IMR-90 (cell line): ENCODE data around the gene RRAGD. TPM values are rescaled to one million over a fixed set of nuclear protein-coding genes. Genes with fewer than 3 reads are reported as not detected.

Source experiments
- ATAC-seq: fragments of 200-7000 bp; cut with Tn5 transposase; 2 replicates; pipeline ENCODE4 v1.9.1; 2020; ENCODE audit warnings: low read depth, mild to moderate bottlenecking, moderate library complexity
- BruUV-seq: library from RNA; stranded (reverse); fragments of 400-500 nt; replicated peaks from 2 replicates; lab custom pipeline; 2021; lab: Mats Ljungman, UMichigan
- CTCF ChIA-PET: fragments of 300-600 bp; formaldehyde crosslinking; extraction: SDS; loops from one replicate; lab custom pipeline; 2021; ENCODE audit warnings: antibody characterized with exemption; lab: Yijun Ruan, JAX
- POLR2A ChIA-PET: fragments of 300-600 bp; sonication (Branson Sonifier 250); formaldehyde crosslinking; loops from one replicate; lab custom pipeline; 2022; ENCODE audit warnings: antibody characterized with exemption; ENCODE audit not compliant: unreplicated experiment; lab: Charles Lee
- DNase-seq: peaks from one replicate; pipeline ENCODE4 v3.0.0; 2013
- H2AFZ ChIP-seq: replicated peaks from 2 replicates; pipeline ENCODE3; 2013; ENCODE audit warnings: low read length, mild to moderate bottlenecking; ENCODE audit not compliant: poor library complexity
- H2AK5ac ChIP-seq: 2 replicates; pipeline ENCODE4 v1.6.1; 2013; ENCODE audit warnings: low read depth, low read length, inconsistent platforms
- H2AK9ac ChIP-seq: replicated peaks from 2 replicates; pipeline ENCODE3; 2013; ENCODE audit warnings: mild to moderate bottlenecking, low read depth, low read length, moderate library complexity; ENCODE audit not compliant: poor library complexity
- H2BK120ac ChIP-seq: 2 replicates; pipeline ENCODE4 v1.6.1; 2013; ENCODE audit warnings: low read depth, low read length, inconsistent platforms
- H2BK15ac ChIP-seq: 3 replicates; pipeline ENCODE4 v1.6.1; 2013; ENCODE audit warnings: low read depth, low read length, inconsistent platforms
- H2BK20ac ChIP-seq: 2 replicates; pipeline ENCODE4 v1.6.1; 2013; ENCODE audit warnings: low read depth, mild to moderate bottlenecking, inconsistent platforms, low read length, moderate library complexity
- H2BK5ac ChIP-seq: 2 replicates; pipeline ENCODE4 v1.6.1; 2013; ENCODE audit warnings: mild to moderate bottlenecking, low read depth, low read length, inconsistent platforms; ENCODE audit not compliant: poor library complexity, severe bottlenecking
- H3K14ac ChIP-seq: replicated peaks from 2 replicates; pipeline ENCODE4 v1.6.1; 2013; ENCODE audit warnings: low read depth, low read length, inconsistent platforms
- H3K18ac ChIP-seq: 2 replicates; pipeline ENCODE4 v1.6.1; 2013; ENCODE audit warnings: low read depth, low read length, control low read depth
- H3K23ac ChIP-seq: 2 replicates; pipeline ENCODE4 v1.6.1; 2013; ENCODE audit warnings: low read depth, low read length, inconsistent platforms
- H3K27ac ChIP-seq: 2 replicates; pipeline ENCODE4 v1.5.1; 2013; ENCODE audit warnings: mild to moderate bottlenecking, control low read depth, low read length; ENCODE audit not compliant: insufficient read depth
- H3K27me3 ChIP-seq: 2 replicates; pipeline ENCODE4 v1.6.1; 2013; ENCODE audit warnings: low read length; ENCODE audit not compliant: control insufficient read depth, insufficient read depth
- H3K36me3 ChIP-seq: 2 replicates; pipeline ENCODE4 v1.6.1; 2013; ENCODE audit warnings: low read length, mixed read lengths; ENCODE audit not compliant: control insufficient read depth, insufficient read depth
- H3K4ac ChIP-seq: 2 replicates; pipeline ENCODE4 v1.6.1; 2013; ENCODE audit warnings: low read depth, low read length, inconsistent platforms
- H3K4me1 ChIP-seq: 2 replicates; pipeline ENCODE4 v1.6.1; 2013; ENCODE audit warnings: low read length, mixed read lengths; ENCODE audit not compliant: control insufficient read depth, insufficient read depth
- H3K4me2 ChIP-seq: 2 replicates; pipeline ENCODE4 v1.6.1; 2013; ENCODE audit warnings: low read depth, mild to moderate bottlenecking, control low read depth, low read length, moderate library complexity
- H3K4me3 ChIP-seq: 2 replicates; pipeline ENCODE4 v1.5.1; 2013; ENCODE audit warnings: low read depth, mild to moderate bottlenecking, control low read depth, low read length, moderate library complexity; ENCODE audit not compliant: insufficient read depth
- H3K56ac ChIP-seq: 2 replicates; pipeline ENCODE4 v1.6.1; 2013; ENCODE audit warnings: low read length, inconsistent platforms; ENCODE audit not compliant: insufficient read depth; ENCODE audit errors: extremely low read depth
- H3K79me1 ChIP-seq, 2 experiments: 2 replicates each; pipeline ENCODE4 v1.6.1; 2013; ENCODE audit warnings: low read length in 2 of 2, inconsistent platforms in 1 of 2, low read depth in 1 of 2
- H3K9ac ChIP-seq: 2 replicates; pipeline ENCODE4 v1.6.1; 2013; ENCODE audit warnings: low read depth, low read length, control low read depth
- H3K9me1 ChIP-seq: 2 replicates; pipeline ENCODE4 v1.6.1; 2013; ENCODE audit warnings: low read length, inconsistent platforms; ENCODE audit not compliant: insufficient read depth
- H3K9me3 ChIP-seq: 2 replicates; pipeline ENCODE4 v1.6.1; 2013; ENCODE audit warnings: low read length; ENCODE audit not compliant: control insufficient read depth, insufficient read depth
- H4K20me1 ChIP-seq: 2 replicates; pipeline ENCODE4 v1.6.1; 2013; ENCODE audit warnings: low read length, inconsistent platforms; ENCODE audit not compliant: insufficient read depth
- H4K5ac ChIP-seq: 2 replicates; pipeline ENCODE4 v1.6.1; 2013; ENCODE audit warnings: mild to moderate bottlenecking, low read depth, low read length, control low read depth
- H4K8ac ChIP-seq, 2 experiments: 2 replicates each; pipeline ENCODE4 v1.6.1; 2013; ENCODE audit warnings: low read depth in 2 of 2, low read length in 2 of 2, control low read depth in 1 of 2, inconsistent platforms in 1 of 2
- H4K91ac ChIP-seq: 2 replicates; pipeline ENCODE4 v1.6.1; 2013; ENCODE audit warnings: low read depth, low read length, inconsistent platforms; ENCODE audit not compliant: insufficient read depth
- CEBPB ChIP-seq: IDR thresholded peaks from 2 replicates; pipeline ENCODE4 v1.6.1; 2012; ENCODE audit warnings: low read depth, low read length, improper control_type of control experiment
- CHD1 ChIP-seq: IDR thresholded peaks from 2 replicates; pipeline ENCODE4 v1.6.1; 2012; ENCODE audit warnings: low read depth, low read length, improper control_type of control experiment
- CTCF ChIP-seq: conservative IDR thresholded peaks from 2 replicates; pipeline ENCODE4 v1.5.1; 2012; ENCODE audit warnings: mild to moderate bottlenecking, low read depth, low read length, improper control_type of control experiment
- FOS ChIP-seq: fragments of 150-350 bp; IDR thresholded peaks from 2 replicates; pipeline ENCODE4 v1.6.1; 2016; ENCODE audit warnings: low read depth, low read length
- MAFK ChIP-seq: IDR thresholded peaks from 2 replicates; pipeline ENCODE4 v1.6.1; 2012; ENCODE audit warnings: low read depth, low read length, improper control_type of control experiment
- MAZ ChIP-seq: IDR thresholded peaks from 2 replicates; pipeline ENCODE4 v1.6.1; 2012; ENCODE audit warnings: low read depth, mild to moderate bottlenecking, low read length, improper control_type of control experiment, moderate library complexity, borderline replicate concordance
- MXI1 ChIP-seq: IDR thresholded peaks from 2 replicates; pipeline ENCODE4 v1.6.1; 2012; ENCODE audit warnings: low read depth, mild to moderate bottlenecking, low read length, moderate library complexity, borderline replicate concordance
- RCOR1 ChIP-seq: IDR thresholded peaks from 2 replicates; pipeline ENCODE4 v1.6.1; 2012; ENCODE audit warnings: mild to moderate bottlenecking, low read length, improper control_type of control experiment; ENCODE audit not compliant: insufficient replicate concordance
- RFX5 ChIP-seq: IDR thresholded peaks from 2 replicates; pipeline ENCODE4 v1.8.0; 2012; ENCODE audit warnings: low read depth, mild to moderate bottlenecking, low read length, moderate library complexity
- USF2 ChIP-seq: fragments of 150-350 bp; IDR thresholded peaks from 2 replicates; pipeline ENCODE4 v1.6.1; 2017; ENCODE audit warnings: mild to moderate bottlenecking, antibody characterized with exemption, low read length, low read depth
- WGBS, 2 experiments: methylation state at CpG; one replicate each; pipeline versions ENCODE4 v1.1.5 to v1.1.7; 2013; ENCODE audit warnings: missing lambda C conversion rate in 2 of 2; ENCODE audit not compliant: insufficient read length in 1 of 2; ENCODE audit errors: extremely low coverage in 2 of 2; 5-methylcytosine and 5-hydroxymethylcytosine counted together
- dilution Hi-C: fragments of 300-500 bp; cut with HindIII; formaldehyde crosslinking; loops from one replicate; pipeline ENCODE4 v1.14.3; 2018; ENCODE audit warnings: low sequenced_read_pairs; ENCODE audit not compliant: unreplicated experiment
- in situ Hi-C: fragments of 300-500 bp; cut with MboI; formaldehyde crosslinking; loops from 3 replicates; pipeline ENCODE4 v1.14.3; 2019; ENCODE audit warnings: low sequenced_read_pairs, inconsistent platforms, mixed read lengths
- intact Hi-C: fragments of 100-400 bp; cut with micrococcal nuclease; formaldehyde crosslinking; loops from 2 replicates; pipeline ENCODE4 v1.10.0; 2022
- polyA plus RNA-seq, 3 experiments: library from polyadenylated mRNA; depleted of rRNA; stranded (reverse); fragments of >200 nt; gene quantifications; 2 replicates each; pipeline ENCODE4 v1.2.3, GENCODE V29; 2012; ENCODE audit warnings: low replicate concordance in 1 of 3
- total RNA-seq: library from RNA; depleted of rRNA; stranded (reverse); fragments of >200 nt; gene quantifications from 2 replicates; pipeline ENCODE4 v1.2.3, GENCODE V29; 2012
- TF ChIP-seq, protein P1 (sequence below): fragments of 150-350 bp; IDR thresholded peaks from 2 replicates; pipeline ENCODE4 v1.6.1; 2016; ENCODE audit warnings: low read depth, mild to moderate bottlenecking, low read length, moderate library complexity, borderline replicate concordance

Gene RRAGD
- total and polyA plus RNA-seq, 2 of the 4 experiments (the other 2 are of a cell fraction), result not detected

DNA sequence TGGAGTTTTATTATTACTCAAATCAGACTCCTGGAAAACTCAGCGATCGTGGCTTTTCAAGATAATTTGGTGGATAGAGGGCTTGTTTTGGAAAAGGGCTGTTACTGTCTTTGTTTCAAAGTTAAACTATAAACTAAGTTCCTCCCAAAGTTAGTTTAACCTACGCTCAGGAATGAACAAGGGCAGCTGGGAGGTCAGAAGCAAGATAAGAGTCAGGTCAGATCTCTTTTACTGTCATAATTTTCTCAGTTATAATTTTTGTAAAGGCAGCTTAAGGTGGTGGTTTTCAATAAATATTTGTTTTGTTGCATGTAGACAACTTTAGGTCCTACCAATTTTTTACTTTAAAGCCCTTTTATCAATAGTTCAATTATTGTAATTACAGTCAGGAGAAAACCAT lies 87.8 kb downstream of the RRAGD start:
- Histone ChIP-seq H4K8ac (no peak overlapping the region), H3K4me2 (no peak overlapping the region), H2BK5ac (no peak overlapping the region), H2BK15ac (no peak overlapping the region), H3K36me3 (peaks cover 8% of the 10 kb centered on the region), H3K79me1 (no peaks in the 10 kb centered on the region; a peak in 1 of 4 replicates), H3K56ac (no peak overlapping the region), H3K4ac (no peak overlapping the region), H2BK120ac (no peak overlapping the region), H3K9ac (no peak overlapping the region), H3K18ac (no peak overlapping the region), H3K4me3 (no peak overlapping the region), H3K27ac (no peak overlapping the region), H4K91ac (no peak overlapping the region), H3K27me3 (no peaks in the 10 kb centered on the region), H3K14ac (no peak overlapping the region), H3K23ac (no peak overlapping the region), H4K20me1 (no peaks in the 10 kb centered on the region), H2AK5ac (no peak overlapping the region), H4K5ac (no peak overlapping the region), H3K4me1 (no peaks in the 10 kb centered on the region), H2AFZ (no peak overlapping the region), H2AK9ac (no peak overlapping the region), H3K9me1 (no peaks in the 10 kb centered on the region), H2BK20ac (no peak overlapping the region), H3K9me3 (no peaks in the 10 kb centered on the region)
- ChIA-PET CTCF (no interaction called here), POLR2A (no interaction called here)
- in situ Hi-C loops (no loop called here), dilution Hi-C loops (no loop called here), intact Hi-C loops (no loop called here)
- no peak for TF ChIP-seq MAFK
- TF ChIP-seq CTCF, result no peak
- no peak for TF ChIP-seq RCOR1
- no peak for TF ChIP-seq CEBPB
- TF ChIP-seq USF2, result no peak
- no peak for TF ChIP-seq FOS
- TF ChIP-seq, protein P1, sequence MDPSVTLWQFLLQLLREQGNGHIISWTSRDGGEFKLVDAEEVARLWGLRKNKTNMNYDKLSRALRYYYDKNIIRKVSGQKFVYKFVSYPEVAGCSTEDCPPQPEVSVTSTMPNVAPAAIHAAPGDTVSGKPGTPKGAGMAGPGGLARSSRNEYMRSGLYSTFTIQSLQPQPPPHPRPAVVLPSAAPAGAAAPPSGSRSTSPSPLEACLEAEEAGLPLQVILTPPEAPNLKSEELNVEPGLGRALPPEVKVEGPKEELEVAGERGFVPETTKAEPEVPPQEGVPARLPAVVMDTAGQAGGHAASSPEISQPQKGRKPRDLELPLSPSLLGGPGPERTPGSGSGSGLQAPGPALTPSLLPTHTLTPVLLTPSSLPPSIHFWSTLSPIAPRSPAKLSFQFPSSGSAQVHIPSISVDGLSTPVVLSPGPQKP, result no peak
- no peak for TF ChIP-seq MAZ
- TF ChIP-seq CHD1, result no peak
- no peak for TF ChIP-seq RFX5
- no peak for TF ChIP-seq MXI1
- BruUV-seq, result no TSS peak
- no CpG with 5 or more reads among the region's 3 CpGs for WGBS, 2 experiments
- DNase-seq, result no peak
- ATAC-seq, result no peak
